Left lung (tissue), 10 donors: ENCODE results near the gene RAB11FIP4. TPM values are rescaled to one million over a fixed set of nuclear protein-coding genes. Genes with fewer than 3 reads are reported as not detected.

Experiments used
- ATAC-seq: fragments of 200-7000 bp; cut with Tn5 transposase; one replicate; pipeline ENCODE4 v1.9.1; 2020; ENCODE audit warnings: moderate library complexity
- DNase-seq, 4 donors: peaks; one replicate each; pipeline ENCODE4 v3.0.0-alpha.2; 2013 to 2020
- H3K27ac ChIP-seq, 2 donors: fragments of 200-600 bp; sonication (generic) in 1 of 2; one replicate each; pipeline versions ENCODE4 v1.5.0 to v1.8.0; 2020 to 2021
- H3K27me3 ChIP-seq, 2 donors: fragments of 200-600 bp; sonication (generic) in 1 of 2; one replicate each; pipeline versions ENCODE4 v1.5.0 to v1.8.0; 2020 to 2021
- H3K36me3 ChIP-seq, 2 donors: fragments of 200-600 bp; sonication (generic) in 1 of 2; one replicate each; pipeline versions ENCODE4 v1.5.0 to v1.8.0; 2020 to 2021
- H3K4me1 ChIP-seq, 2 donors: fragments of 200-600 bp; one replicate each; pipeline ENCODE4 v1.8.0; 2021
- H3K4me3 ChIP-seq, 2 donors: fragments of 200-600 bp; sonication (generic) in 1 of 2; one replicate each; pipeline versions ENCODE4 v1.5.0 to v1.8.0; 2020 to 2021; ENCODE audit warnings: mild to moderate bottlenecking in 1 of 2
- H3K9me3 ChIP-seq, 2 donors: fragments of 200-600 bp; sonication (generic) in 1 of 2; one replicate each; pipeline versions ENCODE4 v1.5.0 to v1.8.0; 2020 to 2021
- CTCF ChIP-seq, 2 donors: fragments of 200-600 bp; sonication (generic) in 1 of 2; IDR thresholded peaks; one replicate each; pipeline versions ENCODE4 v1.5.0 to v1.8.0; 2021; ENCODE audit warnings: antibody characterized with exemption in 2 of 2
- intact Hi-C, 2 donors: fragments of 100-400 bp; cut with DNase I; formaldehyde crosslinking; loops; one replicate each; pipeline versions ENCODE4 v1.11.2 to v1.14.2; 2022
- polyA plus RNA-seq, 6 donors: library from polyadenylated mRNA; unstranded; fragments of 120-200 nt; gene quantifications; one replicate each; pipeline ENCODE4 v1.2.1, GENCODE V29; 2013; ENCODE audit not compliant: insufficient read length in 6 of 6
- total RNA-seq, 2 donors: library from RNA; stranded (reverse); fragmentation: NEBNext Ultra II Directional; extraction: Animal tissue kit (Norgen Biotek cat#: 25700); gene quantifications; one replicate each; pipeline ENCODE4 v1.2.1, GENCODE V29; 2021
- donor health status: DM: no; HTN: yes; CAD: no.
- donor health status: DM: no; HTN: no; CAD: no.

Gene RAB11FIP4
- total and polyA plus RNA-seq, 8 donors = 7.2 to 19.9 (median 8.2) TPM

GRCh38 chr17:31373150-31374093 lies 18.1 kb upstream of the RAB11FIP4 start:
- Histone ChIP-seq H3K9me3 (no peaks in the 10 kb centered on the region), H3K4me1 (peaks cover 0 to 31% of the 10 kb centered on the region in 2 donors), H3K27me3 (no peaks in the 10 kb centered on the region), H3K36me3 (peaks cover 0 to 8% of the 10 kb centered on the region in 2 donors), H3K4me3 (peak overlapping the region in 1 of 2 donors; percentile 8), H3K27ac (peak overlapping the region in 1 of 2 donors; percentile 83)
- peak; percentile 92 for ATAC-seq
- peak; percentile 52 to 60 for TF ChIP-seq CTCF (IDR thresholded peaks at IDR 0.05)
- peak in 1 of 4 donors; percentile 58 for DNase-seq
- intact Hi-C loops = no loop called here

DNA sequence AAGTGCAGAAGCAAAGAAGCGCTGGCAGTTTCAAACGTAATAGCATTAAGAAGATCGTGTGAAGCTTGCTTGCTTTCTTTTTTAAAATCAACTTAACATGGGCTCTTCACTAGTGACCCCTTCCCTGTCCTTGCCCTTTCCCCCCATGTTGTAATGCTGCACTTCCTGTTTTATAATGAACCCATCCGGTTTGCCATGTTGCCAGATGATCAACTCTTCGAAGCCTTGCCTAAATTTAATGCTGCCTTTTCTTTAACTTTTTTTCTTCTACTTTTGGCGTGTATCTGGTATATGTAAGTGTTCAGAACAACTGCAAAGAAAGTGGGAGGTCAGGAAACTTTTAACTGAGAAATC lies 17.4 kb upstream of the RAB11FIP4 start:
- H3K27me3 ChIP-seq = no peaks in the 10 kb centered on the region
- peaks cover 0 to 8% of the 10 kb centered on the region in 2 donors for H3K36me3 ChIP-seq
- H3K27ac ChIP-seq = peak overlapping the region in 1 of 2 donors; percentile 83
- DNase-seq (no peak), ATAC-seq (peak; percentile 34)
- H3K4me3 ChIP-seq = peak overlapping the region in 1 of 2 donors; percentile 8
- no peak for TF ChIP-seq CTCF (IDR thresholded peaks at IDR 0.05)
- intact Hi-C loops = no loop called here
- peaks cover 0 to 31% of the 10 kb centered on the region in 2 donors for H3K4me1 ChIP-seq
- H3K9me3 ChIP-seq = no peaks in the 10 kb centered on the region

DNA sequence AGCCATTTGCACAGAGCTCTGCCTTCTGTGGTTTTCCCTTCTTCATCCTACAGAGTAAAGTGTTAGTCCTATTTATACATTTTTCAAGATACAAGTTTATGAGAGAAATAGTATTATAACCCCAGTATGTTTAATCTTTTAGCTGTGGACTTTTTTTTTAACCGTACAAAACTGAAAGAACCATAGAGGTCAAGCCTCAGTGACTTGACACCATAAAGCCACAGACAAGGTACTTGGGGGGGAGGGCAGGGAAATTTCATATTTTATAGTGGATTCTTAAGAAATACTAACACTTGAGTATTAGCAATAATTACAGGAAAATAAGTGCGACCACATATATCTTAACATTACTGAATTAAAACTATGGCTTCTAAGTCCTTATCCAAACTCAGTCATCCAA lies 17.0 kb upstream of the RAB11FIP4 start:
- no peak for DNase-seq
- Histone ChIP-seq H3K4me3 (no peak overlapping the region), H3K36me3 (peaks cover 0 to 8% of the 10 kb centered on the region in 2 donors), H3K4me1 (peaks cover 0 to 31% of the 10 kb centered on the region in 2 donors), H3K27me3 (no peaks in the 10 kb centered on the region), H3K9me3 (no peaks in the 10 kb centered on the region), H3K27ac (peak overlapping the region in 1 of 2 donors; percentile 83)
- ATAC-seq = no peak
- TF ChIP-seq CTCF (IDR thresholded peaks at IDR 0.05) = no peak
- intact Hi-C loops = no loop called here

DNA sequence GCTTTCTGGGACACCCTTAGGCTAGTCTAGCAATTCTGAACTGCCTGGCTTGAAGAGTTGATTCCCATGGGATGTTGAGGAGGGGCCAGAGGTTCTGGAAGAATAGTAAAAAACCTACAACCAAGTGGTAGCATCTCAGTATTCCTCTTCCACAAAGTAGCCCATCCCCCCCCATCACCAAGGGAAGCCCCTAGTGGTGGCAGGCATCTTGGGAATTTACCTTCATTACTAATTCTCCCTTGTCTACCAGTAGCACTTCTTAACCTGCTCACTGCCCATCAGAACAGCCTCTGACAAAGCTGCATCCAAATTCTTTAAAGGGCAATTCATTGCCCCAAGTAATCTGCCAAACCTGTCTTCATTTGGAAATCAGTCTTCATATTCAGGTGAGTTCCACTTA lies 12.8 kb upstream of the RAB11FIP4 start:
- peaks cover 0 to 8% of the 10 kb centered on the region in 2 donors for H3K36me3 ChIP-seq
- H3K27me3 ChIP-seq = no peaks in the 10 kb centered on the region
- intact Hi-C loops = no loop called here
- no peaks in the 10 kb centered on the region for H3K9me3 ChIP-seq
- DNase-seq = no peak
- no peak overlapping the region for H3K27ac ChIP-seq
- no peak for TF ChIP-seq CTCF (IDR thresholded peaks at IDR 0.05)
- peaks cover 0 to 10% of the 10 kb centered on the region in 2 donors for H3K4me1 ChIP-seq
- no peak overlapping the region for H3K4me3 ChIP-seq
- no peak for ATAC-seq

DNA sequence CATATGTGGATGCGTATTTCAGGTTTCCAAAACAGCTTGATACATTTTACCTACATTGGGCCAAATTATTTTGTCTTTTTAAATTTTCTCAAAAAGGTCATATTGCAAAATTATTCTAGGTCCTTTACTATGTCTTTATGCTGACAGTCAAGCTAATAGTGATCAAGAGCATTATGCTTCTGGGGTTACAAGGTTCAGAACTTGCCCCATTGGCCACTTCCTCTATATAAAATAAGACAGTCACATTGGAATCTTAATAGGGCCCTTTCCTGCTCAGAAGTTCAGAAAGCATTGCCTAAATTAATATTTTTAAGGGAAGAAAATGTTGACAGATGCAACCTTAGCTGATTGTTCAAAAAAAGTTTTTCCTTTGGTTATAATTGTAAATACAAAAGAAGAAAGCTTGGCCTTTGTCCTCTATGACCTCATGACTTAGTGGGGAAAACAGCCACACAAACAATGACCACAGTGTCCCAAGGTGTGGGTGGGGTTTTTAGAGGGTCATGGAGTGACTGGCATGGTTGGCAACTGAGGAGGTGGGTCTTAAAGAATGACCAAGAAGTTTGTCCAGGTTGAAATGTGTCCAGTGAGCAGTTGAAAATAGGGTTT lies 11.8 kb upstream of the RAB11FIP4 start:
- ATAC-seq = no peak
- no peaks in the 10 kb centered on the region for H3K36me3 ChIP-seq

More for the DNA sequence above, 11.8 kb upstream of the RAB11FIP4 start:
- DNase-seq = no peak
- Histone ChIP-seq H3K27ac (no peak overlapping the region), H3K4me3 (no peak overlapping the region), H3K4me1 (no peaks in the 10 kb centered on the region), H3K27me3 (no peaks in the 10 kb centered on the region), H3K9me3 (no peaks in the 10 kb centered on the region)
- no peak for TF ChIP-seq CTCF (IDR thresholded peaks at IDR 0.05)
- intact Hi-C loops = no loop called here
